B cell (primary cell): ENCODE measurements around the gene TACO1. TPM values are rescaled to one million over a fixed set of nuclear protein-coding genes. Genes with fewer than 3 reads are reported as not detected.

Source experiments
- ATAC-seq: fragments of 200-7000 bp; cut with Tn5 transposase; one replicate; pipeline ENCODE4 v1.10.0; 2021; ENCODE audit warnings: low read depth, mild to moderate bottlenecking, moderate number of reproducible peaks, moderate library complexity
- CTCF ChIA-PET: fragments of 350-600 bp; sonication (Branson Sonifier 250); formaldehyde crosslinking; loops from one replicate; lab custom pipeline; 2021; ENCODE audit warnings: antibody characterized with exemption, inconsistent platforms; lab: Charles Lee
- POLR2A ChIA-PET: fragments of 350-600 bp; sonication (Branson Sonifier 250); formaldehyde crosslinking; loops from one replicate; lab custom pipeline; 2021; ENCODE audit warnings: antibody characterized with exemption; lab: Charles Lee
- DNase-seq: peaks from one replicate; pipeline ENCODE4 v3.0.0; 2013
- H2AFZ ChIP-seq: 2 replicates; pipeline ENCODE4 v1.6.1; 2012; ENCODE audit warnings: mild to moderate bottlenecking, low read depth, low read length; ENCODE audit not compliant: insufficient read depth, poor library complexity, severe bottlenecking
- H3K27ac ChIP-seq, 2 donors: 1 replicate in 1 of 2; 2 replicates in 1 of 2; pipeline ENCODE4 v1.5.1; 2012 to 2013; ENCODE audit warnings: low read length in 2 of 2, mild to moderate bottlenecking in 2 of 2, moderate library complexity in 1 of 2
- H3K27me3 ChIP-seq, 4 experiments: fragments of 200-600 bp in 1 of 4; sonication (generic) in 1 of 4; replicated peaks in 1 of 4; 1 replicate in 2 of 4; 2 replicates in 2 of 4; pipeline versions ENCODE4 v1.6.1 to v1.7.0; 2013 to 2016; ENCODE audit warnings: low read length in 3 of 4, mild to moderate bottlenecking in 2 of 4, mixed read lengths in 1 of 4, moderate library complexity in 1 of 4; ENCODE audit not compliant: insufficient read depth in 4 of 4, control insufficient read depth in 3 of 4; ENCODE audit errors: control extremely low read depth in 1 of 4
- H3K36me3 ChIP-seq, 2 experiments: replicated peaks in 1 of 2; 1 replicate in 1 of 2; 2 replicates in 1 of 2; pipeline versions ENCODE4 v1.6.1 to v1.7.1; 2013; ENCODE audit warnings: low read length in 1 of 2; ENCODE audit not compliant: insufficient read depth in 2 of 2, control insufficient read depth in 1 of 2; ENCODE audit errors: control extremely low read depth in 1 of 2, extremely low read depth in 1 of 2
- H3K4me1 ChIP-seq, 2 donors: fragments of 200-600 bp in 1 of 2; sonication (generic) in 1 of 2; 1 replicate in 1 of 2; 2 replicates in 1 of 2; pipeline versions ENCODE4 v1.5.1 to v1.6.1; 2013 to 2017; ENCODE audit warnings: low read length in 2 of 2; ENCODE audit not compliant: control insufficient read depth in 2 of 2, insufficient read depth in 2 of 2
- H3K4me2 ChIP-seq: replicated peaks from 2 replicates; pipeline ENCODE3; 2012; ENCODE audit warnings: mild to moderate bottlenecking, low read depth, low read length; ENCODE audit not compliant: poor library complexity, severe bottlenecking
- H3K4me3 ChIP-seq, 5 experiments: fragments of 200-600 bp in 1 of 5; sonication (generic) in 1 of 5; 1 replicate in 3 of 5; 2 replicates in 2 of 5; pipeline versions ENCODE4 v1.5.1 to v1.7.0; 2011 to 2016; ENCODE audit warnings: low read length in 4 of 5, mild to moderate bottlenecking in 4 of 5, low read depth in 2 of 5, control low read depth in 1 of 5, moderate library complexity in 1 of 5; ENCODE audit not compliant: insufficient read depth in 1 of 5; ENCODE audit errors: control extremely low read depth in 1 of 5, extremely low read depth in 1 of 5
- H3K79me2 ChIP-seq: fragments of 200-600 bp; sonication (generic); one replicate; pipeline ENCODE4 v1.6.0; 2016; ENCODE audit warnings: low read length; ENCODE audit not compliant: control insufficient read depth, insufficient read depth
- H3K9ac ChIP-seq: fragments of 200-600 bp; sonication (generic); 2 replicates; pipeline ENCODE4 v1.6.1; 2017; ENCODE audit warnings: mild to moderate bottlenecking, low read length, moderate library complexity
- H3K9me3 ChIP-seq, 3 donors: one replicate each; pipeline versions ENCODE4 v1.6.1 to v1.7.1; 2013; ENCODE audit warnings: low read length in 2 of 3; ENCODE audit not compliant: control insufficient read depth in 2 of 3, insufficient read depth in 1 of 3; ENCODE audit errors: control extremely low read depth in 1 of 3
- H4K20me1 ChIP-seq: 2 replicates; pipeline ENCODE4 v1.6.0; 2012; ENCODE audit warnings: mild to moderate bottlenecking, low read length; ENCODE audit not compliant: insufficient read depth, control insufficient read depth, poor library complexity, severe bottlenecking
- H3K27ac Mint-ChIP-seq: one replicate; pipeline ENCODE4 v1.8.0; 2021; ENCODE audit warnings: mixed read lengths
- H3K27me3 Mint-ChIP-seq: one replicate; pipeline ENCODE4 v1.8.0; 2021; ENCODE audit warnings: mixed read lengths
- H3K4me1 Mint-ChIP-seq: one replicate; pipeline ENCODE4 v1.8.0; 2021; ENCODE audit warnings: mixed read lengths
- H3K4me3 Mint-ChIP-seq: one replicate; pipeline ENCODE4 v1.8.0; 2021; ENCODE audit warnings: mixed read lengths
- H3K9me3 Mint-ChIP-seq: one replicate; pipeline ENCODE4 v1.8.0; 2022; ENCODE audit warnings: mixed read lengths; ENCODE audit not compliant: insufficient read depth
- CTCF ChIP-seq: fragments of 200-600 bp; IDR thresholded peaks from one replicate; pipeline ENCODE4 v1.8.0; 2022; ENCODE audit warnings: antibody characterized with exemption, mild to moderate bottlenecking
- EZH2 ChIP-seq: IDR thresholded peaks from 2 replicates; pipeline ENCODE4 v1.6.1; 2012; ENCODE audit warnings: borderline replicate concordance, low read depth, mild to moderate bottlenecking, moderate library complexity, low read length; ENCODE audit not compliant: insufficient read depth, poor library complexity, severe bottlenecking
- WGBS: methylation state at CpG from one replicate; pipeline ENCODE4 v1.1.5; 2013; ENCODE audit warnings: missing lambda C conversion rate; ENCODE audit not compliant: insufficient coverage; 5-methylcytosine and 5-hydroxymethylcytosine counted together
- intact Hi-C: fragments of 100-400 bp; cut with micrococcal nuclease; formaldehyde crosslinking; loops from one replicate; pipeline ENCODE4 v1.10.0; 2022
- polyA plus RNA-seq: library from polyadenylated mRNA; depleted of rRNA; stranded (reverse); fragments of >200 nt; gene quantifications from 2 replicates; pipeline ENCODE4 v1.2.3, GENCODE V29; 2012
- total RNA-seq, 2 donors: library from RNA; stranded (reverse); fragments of 120-200 nt in 1 of 2; gene quantifications; 1 replicate in 1 of 2; 2 replicates in 1 of 2; pipeline versions ENCODE4 v1.2.3 to v1.2.4, GENCODE V29; 2013 to 2022

Gene TACO1
- total and polyA plus RNA-seq, 2 donors (not counting 1 experiment from before 2014, with no cell fraction given) = 9.7 to 17.2 TPM

DNA sequence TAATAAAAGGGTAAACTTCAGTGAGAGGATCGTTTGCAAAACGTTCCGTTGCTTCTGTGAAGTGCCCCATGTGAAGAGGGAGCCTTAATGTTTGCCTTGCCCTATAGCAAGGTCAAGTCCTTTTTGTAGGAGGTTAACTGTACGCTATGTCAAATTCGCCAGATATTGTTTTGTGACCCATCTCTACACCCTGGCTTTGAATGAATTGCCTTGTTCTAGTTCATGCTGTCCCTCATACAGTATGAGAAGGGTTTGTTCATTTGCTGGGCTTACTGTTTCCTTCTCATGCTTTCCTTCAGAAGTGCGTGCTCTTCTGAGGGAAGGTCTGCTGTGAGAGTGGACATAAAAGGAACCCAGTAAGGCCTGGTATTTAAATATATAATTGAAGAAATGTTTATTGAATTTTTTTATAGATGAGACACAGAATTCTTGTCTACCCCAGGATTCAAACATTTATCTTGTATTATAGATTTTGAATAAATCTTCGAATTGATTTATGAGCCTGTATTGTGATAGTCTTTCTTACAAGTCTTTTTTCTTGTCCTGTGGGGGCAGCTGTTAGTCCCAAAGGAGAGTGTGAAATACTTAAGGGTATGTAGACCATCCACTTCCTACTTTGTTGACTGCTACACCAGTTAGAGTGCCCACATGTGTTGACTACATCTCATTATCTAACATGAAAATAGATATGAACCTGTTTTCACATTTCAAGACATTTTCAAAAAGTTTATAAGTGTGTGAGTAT lies 23.3 kb downstream of the TACO1 start:
- Histone ChIP-seq H3K4me3 (peak overlapping the region in 3 of 5 experiments; percentile 70 to 90 (median 71)), H3K9me3 (no peaks in the 10 kb centered on the region), H3K4me2 (peak overlapping the region; percentile 97), H3K9ac (peak overlapping the region; percentile 77), H4K20me1 (peaks cover 48% of the 10 kb centered on the region), H3K27me3 (no peaks in the 10 kb centered on the region), H3K36me3 (peaks cover 0 to 3% of the 10 kb centered on the region in 2 experiments), H3K27ac (no peak overlapping the region), H3K79me2 (peaks cover 61% of the 10 kb centered on the region), H3K4me1 (peaks cover 18 to 24% of the 10 kb centered on the region in 2 donors), H2AFZ (no peak overlapping the region)
- DNase-seq = no peak
- Mint-ChIP-seq H3K4me3 (peak overlapping the region; percentile 99), H3K27ac (no peak overlapping the region), H3K9me3 (no peaks in the 10 kb centered on the region), H3K27me3 (no peaks in the 10 kb centered on the region), H3K4me1 (peaks cover 42% of the 10 kb centered on the region)
- POLR2A ChIA-PET = interaction anchor here (0.7 to 2.8 kb wide), 2 partner anchors 22 to 75 kb away, joined by 4 to 48 read pairs; partner anchors contain the start of gene LIMD2
- ATAC-seq = no peak
- intact Hi-C loops = loop anchor here (2.0 to 5.0 kb wide), 4 partner anchors 43 to 657 kb away; partner anchors contain the start of genes CYB561, FTSJ3, PSMC5 and TANC2
- CTCF ChIA-PET = interaction anchor here (0.6 to 4.1 kb wide), 4 partner anchors 12 to 1209 kb away, joined by 4 to 30 read pairs (median 4); no protein-coding TSS in a partner anchor
- no peak for TF ChIP-seq EZH2
- TF ChIP-seq CTCF = no peak
- WGBS = 41% methylated on average over 5 of the region's 7 CpGs

- TF ChIP-seq CTCF (no peak), EZH2 (no peak)
- peak overlapping the region; percentile 24 for H3K4me3 Mint-ChIP-seq
- Histone ChIP-seq H3K36me3 (peaks cover 0 to 7% of the 10 kb centered on the region in 2 experiments), H2AFZ (no peak overlapping the region), H3K9me3 (no peaks in the 10 kb centered on the region), H3K9ac (no peak overlapping the region), H3K4me1 (peaks cover 18 to 24% of the 10 kb centered on the region in 2 donors), H3K79me2 (peaks cover 66% of the 10 kb centered on the region), H3K27me3 (no peaks in the 10 kb centered on the region), H3K27ac (no peak overlapping the region), H3K4me3 (no peak overlapping the region), H3K4me2 (peak overlapping the region; percentile 97), H4K20me1 (peaks cover 49% of the 10 kb centered on the region)
- DNase-seq = no peak
- intact Hi-C loops = loop anchor here (5.0 kb wide), 2 partner anchors 43 to 657 kb away; partner anchors contain the start of gene TANC2
- H3K4me1 Mint-ChIP-seq = peaks cover 42% of the 10 kb centered on the region
- no peak overlapping the region for H3K27ac Mint-ChIP-seq
- ChIA-PET CTCF (interaction anchor here (0.6 to 1.4 kb wide), 4 partner anchors 12 to 1208 kb away, joined by 3 to 4 read pairs (median 4); no protein-coding TSS in a partner anchor), POLR2A (no interaction called here)
- no CpG with 5 or more reads among the region's 1 CpG for WGBS
- no peaks in the 10 kb centered on the region for H3K27me3 Mint-ChIP-seq
- no peak for ATAC-seq
- no peaks in the 10 kb centered on the region for H3K9me3 Mint-ChIP-seq
These were observed 23.8 kb downstream of the TACO1 start for GRCh38 chr17:63624531-63624880.
